ENCODE measurements around the gene GPBP1L1. TPM values are rescaled to one million over a fixed set of nuclear protein-coding genes. Genes with fewer than 3 reads are reported as not detected.

The GPBP1L1 gene
- total and polyA plus RNA-seq, 9 of the 15 experiments (the other 6 are each of a cell fraction or from before 2014, with no cell fraction given): 86.0 to 216 (median 138) TPM

DNA sequence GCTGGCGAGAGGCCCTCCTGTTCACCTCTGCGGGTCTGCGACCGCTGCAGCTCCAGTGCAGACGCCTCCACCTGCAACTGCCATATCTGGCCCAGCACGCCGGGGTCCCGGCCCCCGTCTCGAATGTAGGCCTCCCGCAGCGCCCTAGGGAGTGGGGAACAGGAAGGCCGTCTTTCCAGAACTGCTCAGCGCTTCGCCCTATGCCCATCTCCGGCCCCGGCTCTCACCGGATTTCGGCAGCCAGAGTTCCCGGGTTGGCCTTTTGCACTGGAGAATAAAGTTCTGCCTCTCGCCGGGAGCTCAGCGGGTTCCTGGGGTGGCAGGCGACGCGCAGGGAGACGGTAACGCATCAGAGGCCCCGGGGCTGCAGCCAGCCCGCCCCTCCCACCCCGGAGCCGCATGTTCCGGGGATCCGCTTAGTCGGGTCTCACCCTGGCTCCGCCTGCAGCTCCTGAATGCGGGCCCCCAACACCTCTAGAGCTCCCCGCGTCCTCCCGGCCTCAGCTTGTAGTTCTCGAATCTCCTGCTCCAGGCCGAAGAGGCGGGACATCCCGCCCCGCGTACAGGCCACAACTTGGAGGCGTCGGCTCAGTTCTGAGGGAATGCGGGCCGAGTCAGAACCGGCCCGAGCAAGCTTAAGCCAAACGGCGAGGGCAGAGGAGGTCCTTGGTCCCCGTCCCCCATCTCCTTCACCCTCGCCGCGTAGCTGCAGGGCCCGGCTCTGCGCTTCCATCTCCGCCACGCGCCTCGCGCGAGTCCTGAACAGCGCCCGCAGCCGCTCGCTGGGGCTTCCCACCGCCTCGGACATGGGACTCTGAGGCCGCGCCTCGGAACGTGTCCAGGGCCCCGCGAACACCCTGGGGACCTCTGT is 63.6 kb downstream of the GPBP1L1 start (continued):
- TF ChIP-seq, protein P1, sequence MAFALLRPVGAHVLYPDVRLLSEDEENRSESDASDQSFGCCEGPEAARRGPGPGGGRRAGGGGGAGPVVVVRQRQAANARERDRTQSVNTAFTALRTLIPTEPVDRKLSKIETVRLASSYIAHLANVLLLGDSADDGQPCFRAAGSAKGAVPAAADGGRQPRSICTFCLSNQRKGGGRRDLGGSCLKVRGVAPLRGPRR (CRISPR knock-in tag; IDR thresholded peaks at IDR 0.05): no peak
- TF ChIP-seq U2AF1 (optimal IDR thresholded peaks at IDR 0.05; ENCODE audit: low read depth, low read length): no peak
- TF ChIP-seq, protein P2, sequence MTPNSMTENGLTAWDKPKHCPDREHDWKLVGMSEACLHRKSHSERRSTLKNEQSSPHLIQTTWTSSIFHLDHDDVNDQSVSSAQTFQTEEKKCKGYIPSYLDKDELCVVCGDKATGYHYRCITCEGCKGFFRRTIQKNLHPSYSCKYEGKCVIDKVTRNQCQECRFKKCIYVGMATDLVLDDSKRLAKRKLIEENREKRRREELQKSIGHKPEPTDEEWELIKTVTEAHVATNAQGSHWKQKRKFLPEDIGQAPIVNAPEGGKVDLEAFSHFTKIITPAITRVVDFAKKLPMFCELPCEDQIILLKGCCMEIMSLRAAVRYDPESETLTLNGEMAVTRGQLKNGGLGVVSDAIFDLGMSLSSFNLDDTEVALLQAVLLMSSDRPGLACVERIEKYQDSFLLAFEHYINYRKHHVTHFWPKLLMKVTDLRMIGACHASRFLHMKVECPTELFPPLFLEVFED (CRISPR knock-in tag; conservative IDR thresholded peaks at IDR 0.05): no peak
- no peak for TF ChIP-seq ZNF140 (CRISPR knock-in tag; IDR thresholded peaks at IDR 0.05)
- peak; percentile 33; the same call in 1 of the 2 replicates for TF ChIP-seq ZBTB7A (IDR thresholded peaks at IDR 0.05; ENCODE audit: borderline replicate concordance, control insufficient read depth, low read depth, low read length)
- peak; percentile 21 for TF ChIP-seq PCBP1 (IDR thresholded peaks at IDR 0.05; ENCODE audit: low read depth, low read length, poor library complexity, severe bottlenecking)
- TF ChIP-seq RAD21 (CRISPR knock-in tag; conservative IDR thresholded peaks at IDR 0.05 in 1 of 2, IDR thresholded peaks at IDR 0.05 in 1 of 2): no peak
- TF ChIP-seq, protein P3, sequence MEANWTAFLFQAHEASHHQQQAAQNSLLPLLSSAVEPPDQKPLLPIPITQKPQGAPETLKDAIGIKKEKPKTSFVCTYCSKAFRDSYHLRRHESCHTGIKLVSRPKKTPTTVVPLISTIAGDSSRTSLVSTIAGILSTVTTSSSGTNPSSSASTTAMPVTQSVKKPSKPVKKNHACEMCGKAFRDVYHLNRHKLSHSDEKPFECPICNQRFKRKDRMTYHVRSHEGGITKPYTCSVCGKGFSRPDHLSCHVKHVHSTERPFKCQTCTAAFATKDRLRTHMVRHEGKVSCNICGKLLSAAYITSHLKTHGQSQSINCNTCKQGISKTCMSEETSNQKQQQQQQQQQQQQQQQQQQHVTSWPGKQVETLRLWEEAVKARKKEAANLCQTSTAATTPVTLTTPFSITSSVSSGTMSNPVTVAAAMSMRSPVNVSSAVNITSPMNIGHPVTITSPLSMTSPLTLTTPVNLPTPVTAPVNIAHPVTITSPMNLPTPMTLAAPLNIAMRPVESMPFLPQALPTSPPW (CRISPR knock-in tag; IDR thresholded peaks at IDR 0.05): no peak
- no peak for TF ChIP-seq EZH2 (IDR thresholded peaks at IDR 0.05; ENCODE audit: borderline replicate concordance, low read depth, low read length)
- no peak for TF ChIP-seq LEF1 (IDR thresholded peaks at IDR 0.05)
- TF ChIP-seq CEBPB (tag; IDR thresholded peaks at IDR 0.05): no peak
- TF ChIP-seq, protein P4, sequence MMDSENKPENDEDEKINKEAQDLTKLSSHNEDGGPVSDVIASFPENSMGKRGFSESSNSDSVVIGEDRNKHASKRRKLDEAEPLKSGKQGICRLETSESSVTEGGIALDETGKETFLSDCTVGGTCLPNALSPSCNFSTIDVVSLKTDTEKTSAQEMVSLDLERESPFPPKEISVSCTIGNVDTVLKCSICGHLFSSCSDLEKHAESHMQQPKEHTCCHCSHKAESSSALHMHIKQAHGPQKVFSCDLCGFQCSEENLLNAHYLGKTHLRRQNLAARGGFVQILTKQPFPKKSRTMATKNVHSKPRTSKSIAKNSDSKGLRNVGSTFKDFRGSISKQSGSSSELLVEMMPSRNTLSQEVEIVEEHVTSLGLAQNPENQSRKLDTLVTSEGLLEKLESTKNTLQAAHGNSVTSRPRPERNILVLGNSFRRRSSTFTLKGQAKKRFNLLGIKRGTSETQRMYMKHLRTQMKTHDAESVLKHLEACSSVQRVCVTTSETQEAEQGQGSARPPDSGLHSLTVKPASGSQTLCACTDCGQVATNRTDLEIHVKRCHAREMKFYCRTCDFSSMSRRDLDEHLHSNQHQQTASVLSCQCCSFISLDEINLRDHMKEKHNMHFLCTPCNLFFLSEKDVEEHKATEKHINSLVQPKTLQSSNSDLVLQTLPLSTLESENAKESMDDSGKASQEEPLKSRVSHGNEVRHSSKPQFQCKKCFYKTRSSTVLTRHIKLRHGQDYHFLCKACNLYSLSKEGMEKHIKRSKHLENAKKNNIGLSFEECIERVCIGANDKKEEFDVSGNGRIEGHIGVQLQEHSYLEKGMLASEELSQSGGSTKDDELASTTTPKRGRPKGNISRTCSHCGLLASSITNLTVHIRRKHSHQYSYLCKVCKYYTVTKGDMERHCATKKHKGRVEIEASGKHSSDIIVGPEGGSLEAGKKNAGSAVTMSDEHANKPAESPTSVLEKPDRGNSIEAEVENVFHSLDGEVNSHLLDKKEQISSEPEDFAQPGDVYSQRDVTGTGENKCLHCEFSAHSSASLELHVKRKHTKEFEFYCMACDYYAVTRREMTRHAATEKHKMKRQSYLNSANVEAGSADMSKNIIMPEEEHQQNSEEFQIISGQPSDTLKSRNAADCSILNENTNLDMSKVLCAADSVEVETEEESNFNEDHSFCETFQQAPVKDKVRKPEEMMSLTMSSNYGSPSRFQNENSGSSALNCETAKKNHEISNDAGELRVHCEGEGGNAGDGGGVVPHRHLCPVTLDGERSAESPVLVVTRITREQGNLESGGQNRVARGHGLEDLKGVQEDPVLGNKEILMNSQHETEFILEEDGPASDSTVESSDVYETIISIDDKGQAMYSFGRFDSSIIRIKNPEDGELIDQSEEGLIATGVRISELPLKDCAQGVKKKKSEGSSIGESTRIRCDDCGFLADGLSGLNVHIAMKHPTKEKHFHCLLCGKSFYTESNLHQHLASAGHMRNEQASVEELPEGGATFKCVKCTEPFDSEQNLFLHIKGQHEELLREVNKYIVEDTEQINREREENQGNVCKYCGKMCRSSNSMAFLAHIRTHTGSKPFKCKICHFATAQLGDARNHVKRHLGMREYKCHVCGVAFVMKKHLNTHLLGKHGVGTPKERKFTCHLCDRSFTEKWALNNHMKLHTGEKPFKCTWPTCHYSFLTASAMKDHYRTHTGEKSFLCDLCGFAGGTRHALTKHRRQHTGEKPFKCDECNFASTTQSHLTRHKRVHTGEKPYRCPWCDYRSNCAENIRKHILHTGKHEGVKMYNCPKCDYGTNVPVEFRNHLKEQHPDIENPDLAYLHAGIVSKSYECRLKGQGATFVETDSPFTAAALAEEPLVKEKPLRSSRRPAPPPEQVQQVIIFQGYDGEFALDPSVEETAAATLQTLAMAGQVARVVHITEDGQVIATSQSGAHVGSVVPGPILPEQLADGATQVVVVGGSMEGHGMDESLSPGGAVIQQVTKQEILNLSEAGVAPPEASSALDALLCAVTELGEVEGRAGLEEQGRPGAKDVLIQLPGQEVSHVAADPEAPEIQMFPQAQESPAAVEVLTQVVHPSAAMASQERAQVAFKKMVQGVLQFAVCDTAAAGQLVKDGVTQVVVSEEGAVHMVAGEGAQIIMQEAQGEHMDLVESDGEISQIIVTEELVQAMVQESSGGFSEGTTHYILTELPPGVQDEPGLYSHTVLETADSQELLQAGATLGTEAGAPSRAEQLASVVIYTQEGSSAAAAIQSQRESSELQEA (IDR thresholded peaks at IDR 0.05; ENCODE audit: low read depth): no peak
- no peak for TF ChIP-seq YBX1 (IDR thresholded peaks at IDR 0.05)

Measured in K562 (cell line).